GM12878 (cell line): ENCODE results near the gene KDM6B. TPM values are rescaled to one million over a fixed set of nuclear protein-coding genes. Genes with fewer than 3 reads are reported as not detected.

Experiments used
- ATAC-seq: fragments of 200-7000 bp; cut with Tn5 transposase; 3 replicates; pipeline ENCODE4 v1.9.1; 2020; ENCODE audit warnings: mild to moderate bottlenecking, moderate library complexity
- BruUV-seq: library from RNA; stranded (reverse); fragments of 400-500 nt; replicated peaks from 2 replicates; lab custom pipeline; 2021; lab: Mats Ljungman, UMichigan
- CTCF ChIA-PET: fragments of 300-600 bp; sonication (Branson Sonifier 250); formaldehyde crosslinking; extraction: SDS; loops from one replicate; lab custom pipeline; 2021; ENCODE audit warnings: inconsistent platforms; lab: Yijun Ruan, JAX
- POLR2A ChIA-PET: fragments of 350-600 bp; formaldehyde crosslinking; extraction: SDS; loops from one replicate; lab custom pipeline; 2021; ENCODE audit warnings: inconsistent platforms; lab: Charles Lee
- RAD21 ChIA-PET: fragments of 300-600 bp; sonication (Branson Sonifier 250); formaldehyde crosslinking; loops from one replicate; lab custom pipeline; 2023; ENCODE audit warnings: antibody characterized with exemption; ENCODE audit not compliant: unreplicated experiment; lab: Charles Lee
- SMC1A ChIA-PET: fragments of 300-600 bp; sonication (Branson Sonifier 250); formaldehyde crosslinking; loops from one replicate; lab custom pipeline; 2023; ENCODE audit not compliant: unreplicated experiment, uncharacterized antibody; lab: Charles Lee
- DNase-seq: peaks from one replicate; pipeline ENCODE4 v3.0.0-alpha.2; 2011; ENCODE audit warnings: low read depth, low spot score
- FAIRE-seq: peaks from 3 replicates; lab custom pipeline; 2011; peaks lifted over from hg19 to GRCh38; lab: Jason Lieb, UNC
- H2AFZ ChIP-seq: 2 replicates; pipeline ENCODE4 v1.6.0; 2011; ENCODE audit warnings: low read depth, low read length, control low read depth; ENCODE audit not compliant: control insufficient read depth
- H3K27ac ChIP-seq: 2 replicates; pipeline ENCODE4 v1.5.1; 2011; ENCODE audit warnings: control low read depth; ENCODE audit not compliant: control insufficient read depth, insufficient read depth
- H3K27me3 ChIP-seq, 2 experiments: replicated peaks in 1 of 2; 2 replicates each; pipeline versions ENCODE4 v1.6.0 to v1.6.1; 2011; ENCODE audit warnings: low read length in 1 of 2; ENCODE audit not compliant: control insufficient read depth in 2 of 2, insufficient read depth in 2 of 2
- H3K36me3 ChIP-seq, 2 experiments: 2 replicates each; pipeline ENCODE4 v1.5.1; 2011; ENCODE audit warnings: low read length in 1 of 2; ENCODE audit not compliant: control insufficient read depth in 2 of 2, insufficient read depth in 2 of 2
- H3K4me1 ChIP-seq: 2 replicates; pipeline ENCODE4 v1.6.1; 2011; ENCODE audit warnings: mild to moderate bottlenecking, low read length, moderate library complexity, mixed read lengths; ENCODE audit not compliant: control insufficient read depth, insufficient read depth
- H3K4me2 ChIP-seq: 2 replicates; pipeline ENCODE4 v1.6.0; 2011; ENCODE audit warnings: control low read depth; ENCODE audit not compliant: control insufficient read depth, insufficient read depth
- H3K4me3 ChIP-seq: fragments of 200-600 bp; sonication (generic); 2 replicates; pipeline ENCODE4 v1.5.1; 2016
- H3K79me2 ChIP-seq: 2 replicates; pipeline ENCODE4 v1.6.0; 2011; ENCODE audit warnings: low read length; ENCODE audit not compliant: control insufficient read depth, insufficient read depth
- H3K9ac ChIP-seq: 2 replicates; pipeline ENCODE4 v1.8.0; 2011; ENCODE audit warnings: low read length, control low read depth, mixed read lengths; ENCODE audit not compliant: control insufficient read depth, insufficient read depth
- H3K9me3 ChIP-seq: replicated peaks from 3 replicates; pipeline ENCODE4 v1.5.1; 2011; ENCODE audit warnings: mild to moderate bottlenecking, low read length; ENCODE audit not compliant: control insufficient read depth, insufficient read depth
- H4K20me1 ChIP-seq: 2 replicates; pipeline ENCODE4 v1.6.0; 2011; ENCODE audit not compliant: control insufficient read depth, insufficient read depth
- BACH1 ChIP-seq: fragments of 450-650 bp; IDR thresholded peaks from 2 replicates; pipeline ENCODE4 v1.6.1; 2017; ENCODE audit warnings: mild to moderate bottlenecking, borderline replicate concordance
- BCLAF1 ChIP-seq: fragments of 450-650 bp; IDR thresholded peaks from 2 replicates; pipeline ENCODE4 v1.6.1; 2017; ENCODE audit warnings: antibody characterized with exemption, mild to moderate bottlenecking, moderate library complexity
- CHD4 ChIP-seq: fragments of 200-600 bp; sonication (generic); IDR thresholded peaks from 2 replicates; pipeline ENCODE4 v1.6.1; 2016; ENCODE audit warnings: mild to moderate bottlenecking
- ELK1 ChIP-seq: IDR thresholded peaks from 2 replicates; pipeline ENCODE4 v1.6.1; 2012; ENCODE audit warnings: low read depth, low read length, improper control_type of control experiment
- GATAD2B ChIP-seq: fragments of 450-650 bp; conservative IDR thresholded peaks from 2 replicates; pipeline ENCODE4 v1.6.1; 2017; ENCODE audit warnings: low read depth, mild to moderate bottlenecking, moderate library complexity
- HCFC1 ChIP-seq: fragments of 150-350 bp; IDR thresholded peaks from 2 replicates; pipeline ENCODE4 v1.6.1; 2014; ENCODE audit warnings: low read length
- HDAC2 ChIP-seq: fragments of 200-600 bp; sonication (generic); IDR thresholded peaks from 2 replicates; pipeline ENCODE4 v1.6.1; 2017
- MEF2B ChIP-seq: fragments of 450-650 bp; IDR thresholded peaks from 2 replicates; pipeline ENCODE4 v1.6.1; 2018; ENCODE audit warnings: mild to moderate bottlenecking, moderate library complexity; ENCODE audit not compliant: partially characterized antibody, poor library complexity, severe bottlenecking
- MYC ChIP-seq: IDR thresholded peaks from 2 replicates; pipeline ENCODE4 v1.6.1; 2011; ENCODE audit warnings: mild to moderate bottlenecking, low read length, moderate library complexity, inconsistent platforms; ENCODE audit not compliant: insufficient read depth, insufficient replicate concordance, insufficient read length, severe bottlenecking
- PBX3 ChIP-seq: IDR thresholded peaks from 2 replicates; pipeline ENCODE4 v1.6.1; 2011; ENCODE audit warnings: mild to moderate bottlenecking, low read depth, low read length, moderate library complexity; ENCODE audit not compliant: insufficient replicate concordance
- POLR2AphosphoS2 ChIP-seq: IDR thresholded peaks from 2 replicates; pipeline ENCODE4 v1.6.1; 2011; ENCODE audit warnings: low read depth, mild to moderate bottlenecking, low read length, improper control_type of control experiment, moderate library complexity
- RAD51 ChIP-seq: fragments of 450-650 bp; IDR thresholded peaks from 2 replicates; pipeline ENCODE4 v1.6.1; 2016; ENCODE audit warnings: moderate library complexity, mild to moderate bottlenecking, inconsistent platforms
- SIN3A ChIP-seq: IDR thresholded peaks from 2 replicates; pipeline ENCODE4 v1.6.1; 2012; ENCODE audit warnings: low read depth, low read length, improper control_type of control experiment
- SPI1 ChIP-seq: IDR thresholded peaks from 2 replicates; pipeline ENCODE4 v1.6.1; 2011; ENCODE audit warnings: low read depth, mild to moderate bottlenecking, low read length, moderate library complexity, borderline replicate concordance; ENCODE audit not compliant: insufficient read depth
- SUZ12 ChIP-seq: fragments of 200-600 bp; sonication (generic); IDR thresholded peaks from one replicate; pipeline ENCODE4 v1.6.1; 2018; ENCODE audit warnings: antibody characterized with exemption, mild to moderate bottlenecking; ENCODE audit not compliant: unreplicated experiment
- USF1 ChIP-seq: IDR thresholded peaks from 2 replicates; pipeline ENCODE4 v1.6.1; 2011; ENCODE audit warnings: borderline replicate concordance, low read depth, mild to moderate bottlenecking, moderate library complexity, mixed read lengths, low read length; ENCODE audit not compliant: insufficient read depth; ENCODE audit errors: extremely low read length
- ZSCAN29 ChIP-seq: fragments of 450-650 bp; IDR thresholded peaks from 2 replicates; pipeline ENCODE4 v1.6.1; 2017; ENCODE audit warnings: mild to moderate bottlenecking, moderate library complexity
- WGBS: methylation state at CpG from one replicate; pipeline ENCODE4 v1.1.6; 2016; ENCODE audit warnings: low lambda C conversion rate; ENCODE audit not compliant: insufficient replicate concordance, insufficient coverage; ENCODE audit errors: missing lambda C conversion rate; 5-methylcytosine and 5-hydroxymethylcytosine counted together
- in situ Hi-C: fragments of 300-500 bp; cut with MboI; formaldehyde crosslinking; loops from 9 replicates; pipeline ENCODE4 v1.14.3; 2018; ENCODE audit warnings: mixed read lengths
- intact Hi-C: fragments of 100-400 bp; cut with micrococcal nuclease; formaldehyde crosslinking; loops from one replicate; pipeline ENCODE4 v1.14.2; 2022; ENCODE audit not compliant: unreplicated experiment
- polyA plus RNA-seq, 11 experiments: library from polyadenylated mRNA; depleted of rRNA in 4 of 11; unstranded in 6 of 11; stranded (reverse) in 5 of 11; fragments of >200 nt; fragmentation: Nextera tagmentation in 4 of 11; fragmentation: Illumina TruSeq in 1 of 11; extraction: Ambion mirVana in 4 of 11; extraction: Trizol in 1 of 11; gene quantifications; 1 replicate in 1 of 11; 2 replicates in 10 of 11; pipeline versions ENCODE4 v1.2.1 to v1.2.3, GENCODE V29; 2011 to 2016; ENCODE audit warnings: inconsistent platforms in 2 of 11, missing spikeins in 2 of 11, low read depth in 1 of 11
- total RNA-seq, 4 experiments: library from RNA; depleted of rRNA in 3 of 4; stranded (reverse); fragments of >200 nt in 3 of 4; fragmentation: Illumina TruSeq in 1 of 4; extraction: Trizol in 1 of 4; gene quantifications; 2 replicates each; pipeline versions ENCODE4 v1.2.1 to v1.2.3, GENCODE V29; 2013 to 2021

Gene KDM6B
- total and polyA plus RNA-seq, 10 of the 15 experiments (the other 5 are each of a cell fraction or from before 2014, with no cell fraction given), result 0.05 to 33.5 (median 2.3) TPM

- peaks cover 39% of the 10 kb centered on the region for H3K4me1 ChIP-seq
- TF ChIP-seq HDAC2 (0 out of 2 replicates have a peak, but pooled peaks have one; percentile 27), BACH1 (peak; percentile 12; the same call in 1 of the 2 replicates), RAD51 (peak; percentile 11; the same call in 1 of the 2 replicates), SIN3A (peak; percentile 58; the same call in 1 of the 2 replicates), PBX3 (peak; percentile 63), ELK1 (no peak), MYC (no peak), SPI1 (no peak), HCFC1 (0 out of 2 replicates have a peak, but pooled peaks have one; percentile 16), SUZ12 (no peak), ZSCAN29 (no peak), USF1 (peak; percentile 65), CHD4 (no peak), MEF2B (peak; percentile 55), POLR2AphosphoS2 (0 out of 2 replicates have a peak, but pooled peaks have one; percentile 7), GATAD2B (peak; percentile 18; the same call in 1 of the 2 replicates), BCLAF1 (no peak)
Measured at GRCh38 chr17:7841915-7842379, 7.9 kb downstream of the KDM6B start.

More at GRCh38 chr17:7841915-7842379, 7.9 kb downstream of the KDM6B start:
- no peaks in the 10 kb centered on the region; the same call in none of the 2 replicates for H4K20me1 ChIP-seq
- intact Hi-C loops (loop anchor here (2.0 kb wide), 1 partner anchor 15 kb away; the partner anchor contains the start of gene NAA38), in situ Hi-C loops (no loop called here)
- H3K4me3 ChIP-seq, result peak overlapping the region; percentile 92
- peak overlapping the region; percentile 97 for H3K9ac ChIP-seq
- POLR2A ChIA-PET, result interaction anchor here (0.6 to 4.1 kb wide), 4 partner anchors 7 to 277 kb away, joined by 3 to 49 read pairs (median 6); partner anchors contain the start of genes KDM6B and NAA38
- WGBS, result 1% methylated on average over 43 of the region's 46 CpGs
- peak overlapping the region; percentile 100 for H3K4me2 ChIP-seq
- H3K27ac ChIP-seq, result peak overlapping the region; percentile 99
- SMC1A ChIA-PET, result interaction anchor here (1.4 to 1.5 kb wide), 2 partner anchors 9 to 99 kb away, joined by 3 to 5 read pairs; partner anchors contain the start of gene KDM6B
- BruUV-seq, result no TSS peak
- H3K36me3 ChIP-seq, result peaks cover 5 to 7% of the 10 kb centered on the region in 2 experiments; a peak in 3 of 4 replicates
- RAD21 ChIA-PET, result interaction anchor here (1.3 to 3.7 kb wide), 4 partner anchors 9 to 41 kb away, joined by 4 to 16 read pairs (median 7); partner anchors contain the start of gene NAA38
- CTCF ChIA-PET, result interaction anchor here (1.0 to 2.2 kb wide), 3 partner anchors 15 to 19 kb away, joined by 3 to 7 read pairs (median 4); partner anchors contain the start of genes CYB5D1 and NAA38
- ATAC-seq, result peak; percentile 24
- no peaks in the 10 kb centered on the region for H3K27me3 ChIP-seq
- H3K9me3 ChIP-seq, result no peaks in the 10 kb centered on the region
- peak overlapping the region; percentile 62 for H2AFZ ChIP-seq
- DNase-seq, result no peak
- peaks cover 59% of the 10 kb centered on the region for H3K79me2 ChIP-seq
- no peak for FAIRE-seq
